WTC11 (cell line): ENCODE results near the gene ITM2A. TPM values are rescaled to one million over a fixed set of nuclear protein-coding genes. Genes with fewer than 3 reads are reported as not detected.
A peak's percentile ranks its signal among the peaks of the same experiment; 100 is the strongest.

Experiments
- ATAC-seq: fragments of 200-7000 bp; cut with Tn5 transposase; 2 replicates; pipeline ENCODE4 v1.10.0; 2021; ENCODE audit warnings: mild to moderate bottlenecking, moderate library complexity
- CTCF ChIA-PET: fragments of 300-600 bp; sonication (Branson Sonifier 250); formaldehyde crosslinking; loops from one replicate; lab custom pipeline; 2021; ENCODE audit warnings: antibody characterized with exemption; lab: Charles Lee
- POLR2A ChIA-PET: fragments of 350-600 bp; sonication (Branson Sonifier 250); formaldehyde crosslinking; loops from one replicate; lab custom pipeline; 2021; ENCODE audit warnings: antibody characterized with exemption; lab: Charles Lee
- DNase-seq: peaks from one replicate; pipeline ENCODE4 v3.0.0; 2021; ENCODE audit warnings: low spot score
- H3K27ac Mint-ChIP-seq: 2 replicates; pipeline ENCODE4 v1.8.0; 2021; ENCODE audit warnings: mixed read lengths
- H3K27me3 Mint-ChIP-seq: 2 replicates; pipeline ENCODE4 v1.8.0; 2021; ENCODE audit warnings: low read depth, mild to moderate bottlenecking, moderate library complexity, mixed read lengths
- H3K36me3 Mint-ChIP-seq: 2 replicates; pipeline ENCODE4 v1.8.0; 2021; ENCODE audit warnings: mixed read lengths
- H3K4me1 Mint-ChIP-seq: 2 replicates; pipeline ENCODE4 v1.8.0; 2022; ENCODE audit warnings: mixed read lengths
- H3K4me3 Mint-ChIP-seq: 2 replicates; pipeline ENCODE4 v1.8.0; 2021; ENCODE audit warnings: mild to moderate bottlenecking, moderate library complexity, mixed read lengths
- H3K9me3 Mint-ChIP-seq: 2 replicates; pipeline ENCODE4 v1.8.0; 2021; ENCODE audit warnings: mixed read lengths
- AFF4 ChIP-seq: sonication (generic); formaldehyde crosslinking; IDR thresholded peaks from 2 replicates; pipeline ENCODE4 v1.8.1; 2023; ENCODE audit warnings: mild to moderate bottlenecking, missing genetic modification reagents, borderline replicate concordance
- CDX4 ChIP-seq: fragments of 250-450 bp; sonication (Bioruptor Pico); IDR thresholded peaks from 2 replicates; pipeline ENCODE4 v1.9.0; 2021; ENCODE audit warnings: moderate library complexity, mild to moderate bottlenecking, inconsistent platforms, borderline replicate concordance
- E2F4 ChIP-seq: sonication (generic); formaldehyde crosslinking; IDR thresholded peaks from 2 replicates; pipeline ENCODE4 v1.8.1; 2022; ENCODE audit warnings: low read depth, mild to moderate bottlenecking, moderate library complexity, missing genetic modification reagents, borderline replicate concordance
- ELF4 ChIP-seq: sonication (generic); formaldehyde crosslinking; IDR thresholded peaks from 2 replicates; pipeline ENCODE4 v1.8.1; 2022; ENCODE audit warnings: low read depth, mild to moderate bottlenecking, moderate library complexity, missing genetic modification reagents
- FOXK1 ChIP-seq: sonication (generic); formaldehyde crosslinking; IDR thresholded peaks from 2 replicates; pipeline ENCODE4 v1.8.0; 2022; ENCODE audit warnings: mild to moderate bottlenecking, moderate library complexity, missing genetic modification reagents
- GTF2I ChIP-seq: fragments of 250-450 bp; sonication (Bioruptor Pico); conservative IDR thresholded peaks from 2 replicates; pipeline ENCODE4 v1.4.0; 2021; ENCODE audit warnings: mild to moderate bottlenecking
- JUN ChIP-seq: sonication (generic); formaldehyde crosslinking; IDR thresholded peaks from 2 replicates; pipeline ENCODE4 v1.8.0; 2023; ENCODE audit warnings: mild to moderate bottlenecking, missing genetic modification reagents
- KAT7 ChIP-seq: sonication (generic); formaldehyde crosslinking; IDR thresholded peaks from 2 replicates; pipeline ENCODE4 v1.8.1; 2023; ENCODE audit warnings: missing genetic modification reagents, mild to moderate bottlenecking, borderline replicate concordance
- NR2C2 ChIP-seq: sonication (generic); formaldehyde crosslinking; IDR thresholded peaks from 2 replicates; pipeline ENCODE4 v1.8.0; 2022; ENCODE audit warnings: mild to moderate bottlenecking, missing genetic modification reagents
- NR3C1 ChIP-seq: sonication (generic); formaldehyde crosslinking; conservative IDR thresholded peaks from 2 replicates; pipeline ENCODE4 v1.8.1; 2023; ENCODE audit warnings: low read depth, mild to moderate bottlenecking, missing genetic modification reagents
- PREB ChIP-seq: sonication (generic); formaldehyde crosslinking; IDR thresholded peaks from 2 replicates; pipeline ENCODE4 v1.8.1; 2022; ENCODE audit warnings: mild to moderate bottlenecking, missing genetic modification reagents, moderate library complexity, borderline replicate concordance
- ZBTB21 ChIP-seq: sonication (generic); formaldehyde crosslinking; IDR thresholded peaks from 2 replicates; pipeline ENCODE4 v1.8.1; 2023; ENCODE audit warnings: mild to moderate bottlenecking, missing genetic modification reagents, borderline replicate concordance
- ZNF219 ChIP-seq: sonication (generic); formaldehyde crosslinking; IDR thresholded peaks from 2 replicates; pipeline ENCODE4 v1.8.0; 2023; ENCODE audit warnings: missing genetic modification reagents, mild to moderate bottlenecking, borderline replicate concordance
- ZNF263 ChIP-seq: sonication (generic); formaldehyde crosslinking; IDR thresholded peaks from 2 replicates; pipeline ENCODE4 v1.8.1; 2022; ENCODE audit warnings: low read depth, mild to moderate bottlenecking, moderate library complexity, missing genetic modification reagents
- ZNF416 ChIP-seq: fragments of 250-450 bp; sonication (Bioruptor Pico); IDR thresholded peaks from 2 replicates; pipeline ENCODE4 v1.9.0; 2021; ENCODE audit warnings: mild to moderate bottlenecking, inconsistent platforms
- total RNA-seq: library from RNA; stranded (reverse); gene quantifications from 3 replicates; pipeline ENCODE4 v1.2.3, GENCODE V29; 2021
- TF ChIP-seq, protein P1 (sequence below): sonication (generic); formaldehyde crosslinking; IDR thresholded peaks from 2 replicates; pipeline ENCODE4 v1.8.0; 2022; ENCODE audit warnings: mild to moderate bottlenecking, missing genetic modification reagents
- TF ChIP-seq, protein P2 (sequence below): sonication (generic); formaldehyde crosslinking; conservative IDR thresholded peaks from 2 replicates; pipeline ENCODE4 v1.8.1; 2022; ENCODE audit warnings: mild to moderate bottlenecking, missing genetic modification reagents
- TF ChIP-seq, protein P3 (sequence below): sonication (generic); formaldehyde crosslinking; IDR thresholded peaks from 2 replicates; pipeline ENCODE4 v1.8.0; 2022; ENCODE audit warnings: missing genetic modification reagents

Gene ITM2A
- total RNA-seq, 1 experiment from 2014 or later, result 43.4 TPM

GRCh38 chrX:79365591-79365990 is 1.5 kb downstream of the ITM2A start (continued):
- TF ChIP-seq AFF4 (no peak), FOXK1 (CRISPR knock-in tag) (no peak), KAT7 (no peak), ZNF416 (CRISPR knock-in tag) (no peak)

DNA sequence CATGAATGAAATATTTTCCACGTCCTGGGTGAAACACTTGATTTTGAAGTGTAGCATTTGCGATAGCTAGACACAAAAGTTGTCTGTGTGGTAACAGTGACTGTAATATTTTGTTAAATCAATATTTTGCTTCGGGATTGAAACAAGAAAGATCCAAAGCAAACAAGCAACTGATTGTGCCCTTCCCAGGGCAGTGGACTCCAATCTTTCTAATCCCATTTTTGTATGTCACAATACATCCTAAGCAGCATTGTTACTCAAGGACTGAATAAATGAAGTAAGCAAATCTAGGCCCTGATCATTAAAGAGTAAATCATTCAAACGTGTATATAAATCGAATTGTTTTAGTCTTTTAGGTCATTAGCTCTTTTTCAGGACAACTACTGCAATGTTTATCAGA is 2.8 kb downstream of the ITM2A start:
- Mint-ChIP-seq H3K4me3 (no peak overlapping the region), H3K9me3 (no peaks in the 10 kb centered on the region), H3K27me3 (no peaks in the 10 kb centered on the region), H3K4me1 (peaks cover 53% of the 10 kb centered on the region), H3K27ac (no peak overlapping the region), H3K36me3 (no peaks in the 10 kb centered on the region)
- TF ChIP-seq ZNF263 (CRISPR knock-in tag) (no peak), ELF4 (CRISPR knock-in tag) (no peak), NR2C2 (CRISPR knock-in tag) (no peak), JUN (CRISPR knock-in tag) (no peak), ZNF219 (CRISPR knock-in tag) (no peak), E2F4 (CRISPR knock-in tag) (no peak), ZBTB21 (CRISPR knock-in tag) (no peak), NR3C1 (CRISPR knock-in tag) (no peak), CDX4 (no peak)
- ATAC-seq, result no peak
- no peak for DNase-seq
- ChIA-PET CTCF (no interaction called here), POLR2A (no interaction called here)

- ATAC-seq, result no peak
- Mint-ChIP-seq H3K36me3 (no peaks in the 10 kb centered on the region), H3K4me1 (peaks cover 35% of the 10 kb centered on the region), H3K9me3 (no peaks in the 10 kb centered on the region), H3K27ac (peak overlapping the region; percentile 54), H3K27me3 (no peaks in the 10 kb centered on the region), H3K4me3 (no peak overlapping the region)
- ChIA-PET CTCF (no interaction called here), POLR2A (no interaction called here)
- no peak for DNase-seq
- TF ChIP-seq, protein P1, sequence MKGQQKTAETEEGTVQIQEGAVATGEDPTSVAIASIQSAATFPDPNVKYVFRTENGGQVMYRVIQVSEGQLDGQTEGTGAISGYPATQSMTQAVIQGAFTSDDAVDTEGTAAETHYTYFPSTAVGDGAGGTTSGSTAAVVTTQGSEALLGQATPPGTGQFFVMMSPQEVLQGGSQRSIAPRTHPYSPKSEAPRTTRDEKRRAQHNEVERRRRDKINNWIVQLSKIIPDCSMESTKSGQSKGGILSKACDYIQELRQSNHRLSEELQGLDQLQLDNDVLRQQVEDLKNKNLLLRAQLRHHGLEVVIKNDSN (CRISPR knock-in tag), result no peak
- TF ChIP-seq, protein P2, sequence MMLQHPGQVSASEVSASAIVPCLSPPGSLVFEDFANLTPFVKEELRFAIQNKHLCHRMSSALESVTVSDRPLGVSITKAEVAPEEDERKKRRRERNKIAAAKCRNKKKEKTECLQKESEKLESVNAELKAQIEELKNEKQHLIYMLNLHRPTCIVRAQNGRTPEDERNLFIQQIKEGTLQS (CRISPR knock-in tag), result no peak
- TF ChIP-seq PREB (CRISPR knock-in tag) (no peak), GTF2I (CRISPR knock-in tag) (no peak)
- TF ChIP-seq, protein P3, sequence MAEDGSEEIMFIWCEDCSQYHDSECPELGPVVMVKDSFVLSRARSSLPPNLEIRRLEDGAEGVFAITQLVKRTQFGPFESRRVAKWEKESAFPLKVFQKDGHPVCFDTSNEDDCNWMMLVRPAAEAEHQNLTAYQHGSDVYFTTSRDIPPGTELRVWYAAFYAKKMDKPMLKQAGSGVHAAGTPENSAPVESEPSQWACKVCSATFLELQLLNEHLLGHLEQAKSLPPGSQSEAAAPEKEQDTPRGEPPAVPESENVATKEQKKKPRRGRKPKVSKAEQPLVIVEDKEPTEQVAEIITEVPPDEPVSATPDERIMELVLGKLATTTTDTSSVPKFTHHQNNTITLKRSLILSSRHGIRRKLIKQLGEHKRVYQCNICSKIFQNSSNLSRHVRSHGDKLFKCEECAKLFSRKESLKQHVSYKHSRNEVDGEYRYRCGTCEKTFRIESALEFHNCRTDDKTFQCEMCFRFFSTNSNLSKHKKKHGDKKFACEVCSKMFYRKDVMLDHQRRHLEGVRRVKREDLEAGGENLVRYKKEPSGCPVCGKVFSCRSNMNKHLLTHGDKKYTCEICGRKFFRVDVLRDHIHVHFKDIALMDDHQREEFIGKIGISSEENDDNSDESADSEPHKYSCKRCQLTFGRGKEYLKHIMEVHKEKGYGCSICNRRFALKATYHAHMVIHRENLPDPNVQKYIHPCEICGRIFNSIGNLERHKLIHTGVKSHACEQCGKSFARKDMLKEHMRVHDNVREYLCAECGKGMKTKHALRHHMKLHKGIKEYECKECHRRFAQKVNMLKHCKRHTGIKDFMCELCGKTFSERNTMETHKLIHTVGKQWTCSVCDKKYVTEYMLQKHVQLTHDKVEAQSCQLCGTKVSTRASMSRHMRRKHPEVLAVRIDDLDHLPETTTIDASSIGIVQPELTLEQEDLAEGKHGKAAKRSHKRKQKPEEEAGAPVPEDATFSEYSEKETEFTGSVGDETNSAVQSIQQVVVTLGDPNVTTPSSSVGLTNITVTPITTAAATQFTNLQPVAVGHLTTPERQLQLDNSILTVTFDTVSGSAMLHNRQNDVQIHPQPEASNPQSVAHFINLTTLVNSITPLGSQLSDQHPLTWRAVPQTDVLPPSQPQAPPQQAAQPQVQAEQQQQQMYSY (CRISPR knock-in tag), result no peak
These were observed 5.8 kb downstream of the ITM2A start for GRCh38 chrX:79361192-79361870.
